HG03139 (cell line): ENCODE measurements around the gene ZCCHC24.

Experiments
- ATAC-seq: cut with Tn5 transposase; IDR thresholded peaks from one replicate; pipeline ENCODE4 v1.9.1; 2021; ENCODE audit not compliant: unreplicated experiment

The ZCCHC24 gene

DNA sequence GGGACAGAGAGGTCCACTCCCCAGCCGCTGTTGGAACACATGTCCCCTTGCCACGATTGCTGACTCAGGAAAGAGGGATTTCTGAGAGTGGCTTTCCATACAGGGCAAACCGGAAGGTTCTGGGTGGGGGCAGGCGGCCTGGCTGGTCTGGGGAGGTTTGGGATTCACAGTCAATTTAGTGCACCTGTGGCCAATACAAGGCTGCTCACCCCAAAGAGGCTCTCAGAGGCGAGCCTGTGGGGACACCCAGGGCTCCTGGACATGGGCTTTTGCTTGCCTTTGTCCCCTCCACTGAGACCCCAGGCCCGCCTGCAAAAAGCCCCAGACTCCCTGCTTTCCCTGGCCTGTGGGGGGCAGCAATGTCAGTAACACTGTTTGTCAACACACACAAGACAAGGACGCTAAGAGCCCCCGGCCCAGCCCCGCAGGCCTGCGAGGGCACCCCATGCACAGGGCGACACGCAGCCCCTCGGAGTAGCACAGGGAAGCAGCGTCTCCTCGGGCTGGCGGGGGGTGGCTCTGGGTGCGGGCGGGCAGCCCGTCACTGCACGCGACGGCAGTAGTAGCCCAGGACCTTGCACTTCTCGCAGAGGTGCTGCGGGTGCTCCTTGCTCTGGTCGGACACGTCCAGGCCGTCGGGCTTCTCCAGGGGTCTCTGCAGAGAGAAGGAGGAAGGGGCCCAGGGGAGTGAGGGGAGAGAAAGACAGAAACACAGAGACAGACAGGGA lies 59.5 kb downstream of the ZCCHC24 start:
- no peak for ATAC-seq

- no peak for ATAC-seq
Observed at GRCh38 chr10:79385392-79385795, 60.0 kb downstream of the ZCCHC24 start.

- no peak for ATAC-seq
Observed at GRCh38 chr10:79384773-79385391, 60.5 kb downstream of the ZCCHC24 start.

- ATAC-seq: no peak
Observed at GRCh38 chr10:79383974-79384606, 61.3 kb downstream of the ZCCHC24 start.

DNA sequence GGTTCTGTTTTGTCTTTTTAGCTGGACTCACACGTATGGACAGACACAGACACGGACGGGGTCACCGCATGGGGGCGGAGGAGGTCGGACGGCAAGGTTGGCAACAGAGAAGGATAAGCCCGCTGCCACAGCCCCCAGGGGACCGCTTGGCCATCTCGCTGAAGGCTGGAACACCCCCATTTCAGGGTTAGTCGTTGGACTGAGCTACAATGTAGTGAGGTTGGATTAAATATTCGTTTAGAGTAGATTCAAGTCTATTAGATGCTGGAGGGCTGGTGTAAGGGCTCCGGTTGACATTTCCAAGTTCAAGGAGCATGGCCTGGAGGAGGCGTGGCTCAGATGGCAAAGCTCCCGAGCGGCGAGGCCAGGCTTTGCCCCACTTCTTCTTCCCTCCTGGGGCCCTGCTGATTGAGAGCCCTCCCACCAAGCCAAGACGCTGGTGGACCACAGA lies 62.9 kb downstream of the ZCCHC24 start:
- ATAC-seq: no peak

DNA sequence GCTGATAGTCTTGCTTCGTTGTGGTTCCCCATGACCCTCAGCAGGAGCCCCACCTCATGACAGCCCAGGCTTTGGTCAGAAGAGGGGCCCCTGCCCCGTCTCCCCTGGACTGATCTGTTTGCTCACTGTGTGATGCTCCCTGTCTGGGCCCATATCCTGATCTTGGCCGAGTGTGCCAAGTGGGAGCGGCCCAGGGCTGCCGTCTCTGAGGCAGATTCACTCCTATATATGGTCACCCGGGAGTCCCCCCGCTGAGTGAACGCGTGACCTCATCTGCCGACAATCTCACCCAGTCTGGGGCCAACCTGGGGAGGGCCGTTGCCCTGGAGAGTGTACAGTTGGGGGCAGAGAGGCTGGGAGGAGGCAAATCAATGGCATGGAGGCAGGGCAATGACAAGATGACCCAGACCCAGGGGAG lies 63.6 kb downstream of the ZCCHC24 start:
- ATAC-seq: no peak

DNA sequence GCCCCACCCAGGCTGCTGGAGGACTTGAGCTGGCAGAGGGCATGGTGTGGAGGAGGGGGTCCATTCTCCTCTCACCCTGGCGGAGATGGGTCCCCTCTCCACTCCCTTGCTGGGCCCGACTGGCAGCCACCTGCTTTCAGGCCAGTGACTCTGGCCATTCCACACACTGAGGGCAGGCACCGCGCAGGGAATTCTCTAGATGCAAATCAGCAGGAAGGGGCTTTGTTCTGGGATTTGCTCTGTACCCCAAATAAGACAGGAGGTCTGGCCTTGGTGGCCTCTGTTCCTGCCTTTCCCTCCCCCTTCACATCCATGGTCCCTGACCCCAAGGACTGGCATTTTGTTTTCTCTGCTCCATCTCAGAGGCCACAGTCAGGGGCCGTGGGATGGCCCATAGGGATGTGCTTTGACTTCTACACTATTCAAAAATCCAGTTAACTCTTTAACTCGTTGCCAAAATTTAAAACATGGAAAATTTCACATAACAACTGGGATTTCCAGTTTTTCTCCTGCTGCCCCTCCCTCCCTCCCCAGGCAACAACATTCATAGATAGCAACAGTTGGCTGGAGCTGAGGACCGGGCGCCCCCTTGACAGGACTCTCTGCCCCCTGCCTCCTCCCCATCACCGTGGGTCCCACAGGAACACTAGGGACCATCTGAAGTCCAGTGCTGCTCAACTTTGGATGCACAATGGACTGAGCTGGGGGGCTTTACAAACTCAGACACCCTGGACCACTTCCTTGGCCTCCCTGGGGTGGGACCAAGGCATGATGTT lies 64.3 kb downstream of the ZCCHC24 start:
- ATAC-seq: no peak

DNA sequence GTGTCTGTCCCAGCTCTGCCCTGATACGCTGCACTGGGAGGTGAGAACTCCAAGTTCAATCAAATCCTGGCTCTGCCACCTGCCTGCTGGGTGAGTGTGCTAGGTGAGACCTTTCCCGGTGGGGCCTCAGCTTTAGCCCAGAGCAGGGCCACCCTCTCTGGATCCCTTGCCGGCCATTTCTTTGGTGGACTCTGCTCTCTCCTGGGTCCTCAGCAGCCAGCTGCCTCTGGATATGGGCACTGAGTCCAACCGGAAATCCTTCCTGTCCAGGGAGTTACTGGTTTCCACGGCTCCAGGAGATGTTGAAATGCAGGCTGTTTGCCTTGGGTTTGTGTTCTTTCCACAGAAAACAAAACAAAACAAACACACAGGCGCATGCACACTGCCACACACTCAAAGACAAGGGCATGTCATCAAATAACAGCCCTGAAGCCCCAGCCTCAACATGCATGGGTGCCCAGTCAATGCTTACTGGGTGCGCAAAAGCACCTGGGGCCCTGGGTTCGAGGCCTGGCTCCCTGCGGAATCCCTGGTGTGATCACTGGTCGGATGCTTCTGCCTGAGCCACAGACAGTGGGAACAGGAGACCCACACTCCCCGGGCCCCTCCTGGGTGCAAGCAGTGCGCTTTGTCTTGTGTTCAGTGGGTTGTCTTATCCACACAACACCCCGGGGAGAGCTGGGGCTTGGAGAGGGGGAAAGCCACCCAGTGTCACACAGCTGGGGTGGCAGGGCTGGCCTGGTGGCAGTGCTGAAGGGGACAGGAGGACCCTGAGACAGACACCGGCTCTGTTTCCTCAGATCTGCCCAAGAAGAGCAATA lies 65.1 kb downstream of the ZCCHC24 start:
- ATAC-seq: no peak

DNA sequence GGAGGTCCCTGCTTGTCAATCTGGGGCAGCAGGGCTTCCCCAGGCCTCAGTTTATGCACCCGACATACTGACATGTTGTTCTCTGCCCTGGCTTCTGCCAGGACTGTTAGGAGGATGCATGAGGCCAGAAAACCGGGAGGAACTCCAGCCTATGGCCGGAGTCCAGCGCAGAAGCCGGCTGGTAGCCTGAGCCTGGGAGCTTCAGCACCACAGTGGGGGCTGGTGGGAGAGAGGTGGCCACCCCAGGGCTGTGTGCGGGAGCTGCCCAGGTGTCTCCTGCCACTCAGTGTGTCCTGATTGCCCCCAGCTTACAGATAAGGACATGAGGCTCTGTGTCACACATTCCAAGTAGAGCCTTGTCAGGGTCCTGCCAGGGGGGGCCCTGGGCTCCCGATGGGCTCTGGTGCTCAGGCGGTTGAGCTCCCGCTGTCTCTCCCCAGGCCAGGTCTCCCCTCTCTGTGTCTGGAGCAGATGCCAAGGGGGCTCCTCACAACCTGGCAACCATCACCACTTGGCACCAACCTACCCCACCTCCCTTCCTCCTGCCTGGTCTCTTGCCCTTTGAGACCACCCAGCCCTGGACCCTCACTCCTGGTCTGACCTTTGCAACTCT lies 65.8 kb downstream of the ZCCHC24 start:
- no peak for ATAC-seq

DNA sequence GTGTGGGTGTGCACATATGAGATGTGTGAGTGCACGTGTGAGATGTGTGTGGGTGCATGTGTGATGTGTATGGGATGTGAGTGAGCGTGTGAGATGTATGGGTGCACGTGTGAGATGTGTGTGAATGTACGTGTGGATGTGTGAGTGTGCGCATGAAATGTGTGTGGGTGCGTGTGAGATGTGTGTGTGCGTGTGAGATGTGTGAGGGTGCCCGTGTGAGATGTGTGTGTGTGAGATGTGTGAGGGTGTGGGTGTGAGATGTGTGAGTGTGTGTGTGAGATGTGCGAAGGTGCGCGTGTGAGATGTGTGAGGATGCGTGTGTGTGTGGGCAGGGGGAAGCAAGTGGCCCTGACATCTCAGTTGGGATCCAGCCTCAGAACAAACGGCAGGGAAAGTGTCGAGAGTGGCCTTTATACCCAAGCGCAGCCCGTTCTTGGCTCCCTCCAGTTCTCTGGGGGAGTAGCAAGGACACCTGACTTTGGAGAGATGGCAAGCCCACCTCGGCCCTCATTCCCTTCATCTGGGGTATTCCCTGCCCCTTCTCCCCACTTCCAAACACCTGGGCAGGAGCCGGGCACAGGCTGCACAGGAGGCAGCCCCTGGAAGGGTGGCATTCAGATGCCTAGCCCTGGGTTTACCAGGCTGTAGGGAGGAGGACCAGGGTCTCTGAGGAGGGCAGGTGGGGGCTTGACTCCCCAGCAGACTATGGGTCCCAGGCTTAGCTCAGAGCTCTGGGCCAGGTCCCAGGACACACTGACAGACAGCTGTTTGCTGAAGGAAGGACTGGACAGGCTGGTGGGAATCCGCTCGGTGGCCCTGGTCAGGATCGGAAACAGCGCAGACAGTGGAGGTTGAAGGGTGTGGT lies 66.5 kb downstream of the ZCCHC24 start:
- no peak for ATAC-seq

- no peak for ATAC-seq
Observed at GRCh38 chr10:79378383-79378646, 67.1 kb downstream of the ZCCHC24 start.

DNA sequence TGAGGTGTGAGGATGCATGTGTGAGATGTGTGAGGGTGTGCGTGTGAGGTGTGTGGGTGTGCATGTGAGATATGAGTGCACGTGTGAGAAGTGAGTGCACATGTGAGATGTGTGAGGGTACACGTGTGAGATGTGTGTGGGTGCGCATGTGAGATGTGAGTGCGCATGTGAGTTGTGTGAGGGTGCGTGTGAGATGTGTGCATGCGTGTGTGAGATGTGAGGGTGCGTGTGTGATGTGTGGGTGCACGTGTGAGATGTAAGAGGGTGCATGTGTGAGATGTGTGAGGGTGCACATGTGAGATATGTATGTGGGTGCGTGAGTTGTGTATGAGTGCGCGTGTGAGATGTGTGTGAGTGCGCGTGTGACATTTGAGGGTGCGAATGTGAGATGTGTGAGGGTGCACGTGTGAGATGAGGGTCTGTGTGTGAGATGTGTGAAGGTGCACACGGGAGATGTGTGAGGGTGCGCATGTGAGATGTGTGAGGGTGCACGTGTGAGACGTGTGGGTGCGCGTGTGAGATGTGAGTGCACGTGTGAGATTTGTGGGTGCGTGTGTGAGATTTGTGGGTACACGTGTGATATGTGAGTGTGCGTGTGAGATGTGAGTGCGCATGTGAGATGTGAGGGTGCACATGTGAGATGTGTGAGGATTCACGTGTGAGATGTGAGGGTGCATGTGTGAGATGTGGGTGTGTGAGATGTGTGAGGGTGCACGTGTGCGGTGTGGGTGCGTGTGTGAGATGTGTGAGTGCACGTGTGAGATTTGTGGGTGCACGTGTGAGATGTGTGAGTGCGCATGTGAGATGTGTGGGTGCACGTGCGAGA lies 67.7 kb downstream of the ZCCHC24 start:
- no peak for ATAC-seq

GRCh38 chr10:79376751-79377556 lies 68.5 kb downstream of the ZCCHC24 start:
- no peak for ATAC-seq

DNA sequence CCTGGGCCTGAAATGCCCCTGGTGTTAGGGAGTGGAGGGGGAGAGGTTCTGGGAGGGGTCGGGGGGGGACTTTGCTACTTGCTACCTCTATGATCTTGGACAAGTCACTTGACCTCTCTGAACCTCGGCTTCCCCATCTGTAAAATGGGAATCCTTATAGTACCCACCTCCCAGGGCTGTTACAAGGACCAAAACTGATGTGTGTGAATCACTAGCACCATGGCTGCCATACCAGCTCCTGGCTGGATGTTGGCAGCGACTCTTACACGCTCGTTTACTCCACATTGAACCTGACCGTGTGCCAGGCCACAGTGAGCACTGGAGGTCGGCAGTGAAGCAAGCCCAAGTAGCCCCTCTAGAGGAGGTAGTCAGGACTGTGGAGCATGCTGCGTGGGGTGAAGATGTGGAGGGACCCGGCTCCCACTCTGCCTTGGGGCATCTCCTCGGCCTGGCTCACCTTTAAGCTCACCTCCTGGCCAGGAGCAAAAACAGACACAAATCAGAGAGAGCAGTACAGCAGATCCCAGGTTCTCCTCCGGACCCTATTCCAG lies 69.3 kb downstream of the ZCCHC24 start:
- no peak for ATAC-seq

- no peak for ATAC-seq
Observed at GRCh38 chr10:79375321-79376077, 69.9 kb downstream of the ZCCHC24 start.

DNA sequence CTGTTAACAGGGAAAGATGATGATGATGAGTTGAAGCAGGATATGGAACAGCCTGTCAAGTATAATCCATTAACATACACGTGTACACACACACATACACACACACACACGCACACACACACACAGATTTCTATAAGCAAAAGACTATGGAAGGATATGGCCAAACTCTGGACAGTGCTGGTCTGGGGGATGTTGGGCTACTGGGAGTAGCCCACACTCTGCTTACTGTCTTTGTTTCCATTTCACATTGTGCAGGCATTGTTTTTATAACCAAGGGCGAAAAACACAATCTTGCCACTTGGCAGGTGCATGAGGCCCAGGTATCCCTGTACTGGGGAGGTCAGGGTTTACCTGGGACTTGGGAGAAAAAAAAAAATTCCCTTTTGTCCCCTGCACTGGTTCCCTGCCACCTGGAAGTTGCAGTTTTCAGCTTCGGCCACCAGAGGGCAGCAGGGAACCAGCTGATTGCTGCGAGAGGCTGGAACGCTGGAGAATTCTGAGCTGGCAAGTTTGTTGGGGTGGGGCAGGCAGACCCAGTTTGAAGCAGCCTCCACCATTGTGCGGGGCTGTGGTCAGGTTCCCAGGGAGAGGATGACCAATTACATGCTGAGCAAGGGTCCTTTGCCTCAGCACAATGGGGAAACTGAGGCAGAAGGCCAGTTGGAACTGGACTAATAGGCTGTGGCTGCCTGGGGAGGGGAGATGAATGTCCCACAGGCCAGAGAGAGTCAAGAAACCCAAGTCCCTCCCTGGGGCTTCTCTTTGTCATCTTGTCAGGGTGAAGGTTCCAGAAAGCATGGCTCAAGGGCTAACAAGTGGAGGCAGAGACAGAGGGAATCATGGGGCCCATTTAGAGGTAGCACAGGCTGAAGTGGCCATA lies 70.9 kb downstream of the ZCCHC24 start:
- no peak for ATAC-seq
